Mucosa of gallbladder (tissue), 1 donor: Measurements from ENCODE around the gene FREM2. TPM values are rescaled to one million over a fixed set of nuclear protein-coding genes. Genes with fewer than 3 reads are reported as not detected.

Experiments used
- DNase-seq: peaks from one replicate; pipeline ENCODE4 v3.0.0-alpha.2; 2020; ENCODE audit warnings: low spot score
- total RNA-seq: library from RNA; stranded (reverse); gene quantifications from one replicate; pipeline ENCODE4 v1.2.1, GENCODE V29; 2021
- donor health status: DM: no; HTN: no; CAD: no.

Gene FREM2
- total RNA-seq, 1 donor from 2014 or later = 16.0 TPM

GRCh38 chr13:38685974-38686576 lies 802 bp upstream of the FREM2 start:
- no peak for DNase-seq

GRCh38 chr13:38687246-38688229 lies 661 bp downstream of the FREM2 start:
- no peak for DNase-seq

GRCh38 chr13:38688674-38689073 lies 1.8 kb downstream of the FREM2 start:
- no peak for DNase-seq

GRCh38 chr13:38690231-38690630 lies 3.4 kb downstream of the FREM2 start:
- no peak for DNase-seq

GRCh38 chr13:38693168-38693567 lies 6.3 kb downstream of the FREM2 start:
- no peak for DNase-seq

GRCh38 chr13:38693641-38694040 lies 6.8 kb downstream of the FREM2 start:
- DNase-seq = peak; percentile 40

GRCh38 chr13:38697197-38697596 lies 10.3 kb downstream of the FREM2 start:
- DNase-seq = no peak

- no peak for DNase-seq
These were observed 10.9 kb downstream of the FREM2 start for GRCh38 chr13:38697628-38698333.

GRCh38 chr13:38700051-38700450 lies 13.2 kb downstream of the FREM2 start:
- DNase-seq = no peak

- no peak for DNase-seq
These were observed 15.8 kb downstream of the FREM2 start for GRCh38 chr13:38702669-38703068.

GRCh38 chr13:38703255-38703654 lies 16.4 kb downstream of the FREM2 start:
- no peak for DNase-seq

GRCh38 chr13:38705365-38705764 lies 18.5 kb downstream of the FREM2 start:
- no peak for DNase-seq

- DNase-seq = no peak
These were observed 20.6 kb downstream of the FREM2 start for GRCh38 chr13:38707460-38707859.

- no peak for DNase-seq
These were observed 26.2 kb downstream of the FREM2 start for GRCh38 chr13:38713046-38713445.

GRCh38 chr13:38718374-38718773 lies 31.5 kb downstream of the FREM2 start:
- DNase-seq = no peak

GRCh38 chr13:38730332-38730731 lies 43.5 kb downstream of the FREM2 start:
- DNase-seq = no peak

GRCh38 chr13:38733146-38733545 lies 46.3 kb downstream of the FREM2 start:
- DNase-seq = no peak

- no peak for DNase-seq
These were observed 49.0 kb downstream of the FREM2 start for GRCh38 chr13:38735665-38736440.

- no peak for DNase-seq
These were observed 56.6 kb downstream of the FREM2 start for GRCh38 chr13:38743466-38743865.

- no peak for DNase-seq
These were observed 65.8 kb downstream of the FREM2 start for GRCh38 chr13:38752686-38753085.

GRCh38 chr13:38753878-38754277 lies 67.0 kb downstream of the FREM2 start:
- DNase-seq = no peak

GRCh38 chr13:38755793-38756192 lies 68.9 kb downstream of the FREM2 start:
- DNase-seq = no peak
